HepG2 (cell line): ENCODE data around the gene SMC6. TPM values are rescaled to one million over a fixed set of nuclear protein-coding genes. Genes with fewer than 3 reads are reported as not detected.

Source experiments
- ATAC-seq: fragments of 200-7000 bp; cut with Tn5 transposase; 3 replicates; pipeline ENCODE4 v1.9.1; 2020; ENCODE audit warnings: mild to moderate bottlenecking, moderate library complexity
- BruUV-seq: library from RNA; stranded (reverse); fragments of 400-500 nt; replicated peaks from 2 replicates; lab custom pipeline; 2021; lab: Mats Ljungman, UMichigan
- CTCF ChIA-PET: fragments of 300-600 bp; formaldehyde crosslinking; extraction: SDS; loops from one replicate; lab custom pipeline; 2021; ENCODE audit warnings: low total read pairs, inconsistent platforms, low intra/inter-chr PET ratio; lab: Yijun Ruan, JAX
- POLR2A ChIA-PET: fragments of 350-600 bp; sonication (Branson Sonifier 250); formaldehyde crosslinking; loops from one replicate; lab custom pipeline; 2020; ENCODE audit warnings: antibody characterized with exemption, inconsistent platforms; lab: Yijun Ruan, JAX
- DNase-seq: peaks from one replicate; pipeline ENCODE4 v3.0.0-alpha.2; 2015; ENCODE audit warnings: low spot score
- FAIRE-seq: peaks from 3 replicates; lab custom pipeline; 2011; peaks lifted over from hg19 to GRCh38; lab: Jason Lieb, UNC
- H2AFZ ChIP-seq: one replicate; pipeline ENCODE4 v1.6.1; 2011; ENCODE audit warnings: low read length, inconsistent platforms
- H3K27ac ChIP-seq: fragments of 300-600 bp; 3 replicates; pipeline ENCODE4 v1.8.0; 2011; ENCODE audit warnings: mixed run types, mild to moderate bottlenecking, mixed read lengths, low read length, inconsistent platforms; ENCODE audit not compliant: insufficient read depth; ENCODE audit errors: extremely low read length
- H3K27me3 ChIP-seq, 2 experiments: fragments of 200-600 bp in 1 of 2; 2 replicates in 1 of 2; 3 replicates in 1 of 2; pipeline versions ENCODE4 v1.6.0 to v1.8.0; 2011; ENCODE audit warnings: low read length in 2 of 2, mild to moderate bottlenecking in 2 of 2, moderate library complexity in 2 of 2, inconsistent platforms in 1 of 2; ENCODE audit not compliant: insufficient read depth in 2 of 2, control insufficient read depth in 1 of 2
- H3K36me3 ChIP-seq, 2 experiments: fragments of 200-600 bp in 1 of 2; replicated peaks in 1 of 2; 2 replicates in 1 of 2; 3 replicates in 1 of 2; pipeline versions ENCODE4 v1.5.1 to v1.8.0; 2011; ENCODE audit warnings: low read length in 2 of 2, inconsistent platforms in 1 of 2; ENCODE audit not compliant: insufficient read depth in 2 of 2, control insufficient read depth in 1 of 2
- H3K4me1 ChIP-seq: 2 replicates; pipeline ENCODE4 v1.5.1; 2012; ENCODE audit warnings: low read length, inconsistent platforms; ENCODE audit not compliant: insufficient read depth
- H3K4me2 ChIP-seq: 2 replicates; pipeline ENCODE4 v1.6.0; 2011; ENCODE audit warnings: low read depth, low read length, inconsistent platforms
- H3K4me3 ChIP-seq, 3 experiments: fragments of 200-600 bp in 1 of 3; sonication (generic), shearing (Covaris generic) in 1 of 3; replicated peaks in 1 of 3; 2 replicates each; pipeline ENCODE4 v1.5.1; 2011 to 2016; ENCODE audit warnings: low read length in 3 of 3, inconsistent platforms in 2 of 3, low read depth in 2 of 3, mild to moderate bottlenecking in 2 of 3, control low read depth in 1 of 3, mixed read lengths in 1 of 3; ENCODE audit not compliant: insufficient read depth in 1 of 3
- H3K79me2 ChIP-seq: one replicate; pipeline ENCODE4 v1.6.1; 2011; ENCODE audit warnings: low read length, inconsistent platforms; ENCODE audit not compliant: insufficient read depth
- H3K9ac ChIP-seq: 2 replicates; pipeline ENCODE4 v1.6.0; 2011; ENCODE audit warnings: mild to moderate bottlenecking, low read depth, low read length, inconsistent platforms; ENCODE audit not compliant: insufficient read depth
- H3K9me3 ChIP-seq: 2 replicates; pipeline ENCODE4 v1.5.1; 2012; ENCODE audit warnings: mild to moderate bottlenecking, low read length
- H4K20me1 ChIP-seq: 2 replicates; pipeline ENCODE4 v1.6.0; 2011; ENCODE audit warnings: inconsistent platforms, mild to moderate bottlenecking, low read length, moderate library complexity; ENCODE audit not compliant: insufficient read depth
- BCL6 ChIP-seq: IDR thresholded peaks from 2 replicates; pipeline ENCODE4 v1.6.1; 2016; ENCODE audit warnings: missing genetic modification reagents, missing compliant biosample characterization
- CBX2 ChIP-seq, 2 experiments: fragments of 200-600 bp in 1 of 2; sonication (generic); formaldehyde crosslinking in 1 of 2; IDR thresholded peaks; 2 replicates each; pipeline versions ENCODE4 v1.7.0 to v1.8.1; 2018 to 2022; ENCODE audit warnings: low read depth in 2 of 2, low read length in 1 of 2, mild to moderate bottlenecking in 1 of 2, missing genetic modification reagents in 1 of 2
- FOSL2 ChIP-seq: sonication (generic); formaldehyde crosslinking; IDR thresholded peaks from 2 replicates; pipeline ENCODE4 v1.4.0; 2020; ENCODE audit warnings: missing genetic modification reagents
- FOXK1 ChIP-seq: sonication (generic); formaldehyde crosslinking; IDR thresholded peaks from 2 replicates; pipeline ENCODE4 v1.4.0; 2020; ENCODE audit warnings: low read depth, missing genetic modification reagents, borderline replicate concordance
- HMG20A ChIP-seq: IDR thresholded peaks from 2 replicates; pipeline ENCODE4 v1.6.1; 2016; ENCODE audit warnings: borderline replicate concordance
- HOXA5 ChIP-seq: sonication (generic); formaldehyde crosslinking; IDR thresholded peaks from 2 replicates; pipeline ENCODE4 v1.4.0; 2020; ENCODE audit warnings: missing genetic modification reagents
- MEF2D ChIP-seq: sonication (generic); formaldehyde crosslinking; IDR thresholded peaks from 2 replicates; pipeline ENCODE4 v1.5.1; 2020; ENCODE audit warnings: mild to moderate bottlenecking, missing genetic modification reagents
- NCOA2 ChIP-seq: sonication (generic); formaldehyde crosslinking; IDR thresholded peaks from 2 replicates; pipeline ENCODE4 v1.8.0; 2022; ENCODE audit warnings: inconsistent platforms
- NR2F1 ChIP-seq, 2 experiments: fragments of 450-650 bp in 1 of 2; formaldehyde crosslinking in 1 of 2; IDR thresholded peaks; 2 replicates each; pipeline versions ENCODE4 v1.5.0 to v1.6.1; 2016 to 2020; ENCODE audit warnings: mild to moderate bottlenecking in 1 of 2, missing compliant biosample characterization in 1 of 2, missing genetic modification reagents in 1 of 2, moderate library complexity in 1 of 2
- NR2F6 ChIP-seq, 2 experiments: IDR thresholded peaks; 2 replicates each; pipeline ENCODE4 v1.6.1; 2016; ENCODE audit warnings: antibody characterized with exemption in 1 of 2, mild to moderate bottlenecking in 1 of 2
- SAP130 ChIP-seq: IDR thresholded peaks from 2 replicates; pipeline ENCODE4 v1.6.1; 2016; ENCODE audit warnings: low read depth
- SNRNP70 ChIP-seq: fragments of 200-400 bp; formaldehyde crosslinking; IDR thresholded peaks from 2 replicates; pipeline ENCODE4 v1.6.1; 2017; ENCODE audit warnings: mild to moderate bottlenecking, low read depth, low read length, moderate library complexity
- SPEN ChIP-seq: sonication (generic); formaldehyde crosslinking; IDR thresholded peaks from 2 replicates; pipeline ENCODE4 v1.5.1; 2020; ENCODE audit warnings: low read depth, mild to moderate bottlenecking, missing genetic modification reagents
- TEAD3 ChIP-seq: optimal IDR thresholded peaks from 2 replicates; pipeline ENCODE3; 2016; ENCODE audit warnings: borderline replicate concordance
- TEF ChIP-seq: sonication (generic); formaldehyde crosslinking; IDR thresholded peaks from 2 replicates; pipeline ENCODE4 v1.5.0; 2020; ENCODE audit warnings: missing genetic modification reagents
- XRCC5 ChIP-seq: fragments of 200-400 bp; formaldehyde crosslinking; optimal IDR thresholded peaks from 2 replicates; pipeline ENCODE3; 2017; ENCODE audit warnings: mild to moderate bottlenecking, low read length
- ZC3H13 ChIP-seq: sonication (generic); formaldehyde crosslinking; IDR thresholded peaks from 2 replicates; pipeline ENCODE4 v1.8.1; 2023; ENCODE audit warnings: mild to moderate bottlenecking, missing genetic modification reagents, moderate library complexity
- ZNF331 ChIP-seq: sonication (generic); formaldehyde crosslinking; IDR thresholded peaks from 2 replicates; pipeline ENCODE4 v1.4.0; 2020; ENCODE audit warnings: missing genetic modification reagents
- ZSCAN9 ChIP-seq: IDR thresholded peaks from 2 replicates; pipeline ENCODE4 v1.6.1; 2016; ENCODE audit warnings: borderline replicate concordance
- WGBS: methylation state at CpG from one replicate; pipeline ENCODE4 v1.1.6; 2017; ENCODE audit warnings: low lambda C conversion rate; 5-methylcytosine and 5-hydroxymethylcytosine counted together
- in situ Hi-C: cut with HindIII; loops from 2 replicates; pipeline ENCODE4 v1.10.0; 2017; ENCODE audit warnings: low pct_unique_long_range_greater_than_20kb; ENCODE audit not compliant: extremely low pct_ligation_motif_present
- intact Hi-C: fragments of 100-400 bp; cut with micrococcal nuclease; formaldehyde crosslinking; loops from one replicate; pipeline ENCODE4 v1.10.0; 2022; ENCODE audit not compliant: unreplicated experiment
- polyA plus RNA-seq, 8 experiments: library from polyadenylated mRNA; depleted of rRNA in 3 of 8; stranded (reverse) in 7 of 8; unstranded in 1 of 8; fragments of >200 nt; fragmentation: Illumina TruSeq in 4 of 8; extraction: Trizol in 4 of 8; gene quantifications; 2 replicates each; pipeline versions ENCODE4 v1.2.1 to v1.2.3, GENCODE V29; 2011 to 2016; ENCODE audit warnings: low read depth in 4 of 8, missing spikeins in 1 of 8, mixed read lengths in 1 of 8; ENCODE audit not compliant: insufficient read depth in 1 of 8
- total RNA-seq, 5 experiments: library from RNA; depleted of rRNA; stranded (reverse); fragments of >200 nt; fragmentation: Illumina TruSeq; extraction: Trizol; gene quantifications; 2 replicates each; pipeline ENCODE4 v1.2.3, GENCODE V29; 2016; ENCODE audit warnings: low read depth in 1 of 5
- TF ChIP-seq, protein P1 (sequence below): IDR thresholded peaks from 2 replicates; pipeline ENCODE4 v1.6.1; 2012; ENCODE audit warnings: low read depth, low read length, improper control_type of control experiment
- TF ChIP-seq, protein P2 (sequence below): sonication (generic); formaldehyde crosslinking; IDR thresholded peaks from 2 replicates; pipeline ENCODE4 v1.5.0; 2020; ENCODE audit warnings: mild to moderate bottlenecking, missing genetic modification reagents, moderate library complexity

The SMC6 gene
- total and polyA plus RNA-seq, 2 of the 13 experiments (the other 11 are each of a cell fraction or from before 2014, with no cell fraction given) = 18.9 to 55.3 TPM

- ChIA-PET CTCF (interaction anchor here (1.2 to 1.4 kb wide), 2 partner anchors 25 to 175 kb away, joined by 3 to 8 read pairs; no protein-coding TSS in a partner anchor), POLR2A (interaction anchor here (1.2 to 1.5 kb wide), 2 partner anchors 12 to 106 kb away, joined by 3 to 6 read pairs; partner anchors contain the start of gene VSNL1)
- H3K4me2 ChIP-seq = no peak overlapping the region
- peak overlapping the region; percentile 11 for H3K27ac ChIP-seq
- no peak overlapping the region for H2AFZ ChIP-seq
- no TSS peak for BruUV-seq
- H3K9me3 ChIP-seq = no peaks in the 10 kb centered on the region
- peaks cover 22 to 43% of the 10 kb centered on the region in 2 experiments for H3K36me3 ChIP-seq
- FAIRE-seq (peak; percentile 85), ATAC-seq (peak; percentile 72), DNase-seq (peak; percentile 83)
- H3K4me3 ChIP-seq = no peak overlapping the region
- H3K9ac ChIP-seq = no peak overlapping the region
- WGBS = 5% methylated on average over 3 of the region's 3 CpGs
- in situ Hi-C loops = loop anchor here (5.0 to 10.0 kb wide), 2 partner anchors 104 to 171 kb away; partner anchors contain the start of gene VSNL1
- peaks cover 17% of the 10 kb centered on the region for H4K20me1 ChIP-seq
- H3K27me3 ChIP-seq = no peaks in the 10 kb centered on the region
- intact Hi-C loops = loop anchor here (1.0 kb wide), 5 partner anchors 25 to 175 kb away; partner anchors contain the start of gene VSNL1
- peaks cover 33% of the 10 kb centered on the region for H3K4me1 ChIP-seq
- H3K79me2 ChIP-seq = no peaks in the 10 kb centered on the region
- TF ChIP-seq NR2F6 (IDR thresholded peaks at IDR 0.05) = peak; percentile 28; the same call in 1 of the 2 replicates
- peak; percentile 51; the same call in 1 of the 2 replicates for TF ChIP-seq NR2F6 (CRISPR knock-in tag; IDR thresholded peaks at IDR 0.05)
- TF ChIP-seq SPEN (CRISPR knock-in tag) = 0 out of 2 replicates have a peak, but pooled peaks have one; percentile 30
- TF ChIP-seq, protein P1, sequence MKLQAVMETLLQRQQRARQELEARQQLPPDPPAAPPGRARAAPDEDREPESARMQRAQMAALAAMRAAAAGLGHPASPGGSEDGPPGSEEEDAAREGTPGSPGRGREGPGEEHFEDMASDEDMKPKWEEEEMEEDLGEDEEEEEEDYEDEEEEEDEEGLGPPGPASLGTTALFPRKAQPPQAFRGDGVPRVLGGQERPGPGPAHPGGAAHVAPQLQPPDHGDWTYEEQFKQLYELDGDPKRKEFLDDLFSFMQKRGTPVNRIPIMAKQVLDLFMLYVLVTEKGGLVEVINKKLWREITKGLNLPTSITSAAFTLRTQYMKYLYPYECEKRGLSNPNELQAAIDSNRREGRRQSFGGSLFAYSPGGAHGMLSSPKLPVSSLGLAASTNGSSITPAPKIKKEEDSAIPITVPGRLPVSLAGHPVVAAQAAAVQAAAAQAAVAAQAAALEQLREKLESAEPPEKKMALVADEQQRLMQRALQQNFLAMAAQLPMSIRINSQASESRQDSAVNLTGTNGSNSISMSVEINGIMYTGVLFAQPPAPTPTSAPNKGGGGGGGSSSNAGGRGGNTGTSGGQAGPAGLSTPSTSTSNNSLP = peak; percentile 86
- peak; percentile 70 for TF ChIP-seq TEAD3 (CRISPR knock-in tag)
- TF ChIP-seq ZSCAN9 (CRISPR knock-in tag) = 0 out of 2 replicates have a peak, but pooled peaks have one; percentile 23
- 0 out of 2 replicates have a peak, but pooled peaks have one; percentile 33 for TF ChIP-seq FOXK1 (CRISPR knock-in tag)
- TF ChIP-seq ZC3H13 (CRISPR knock-in tag) = no peak
- TF ChIP-seq SAP130 (CRISPR knock-in tag) = peak; percentile 53; the same call in 1 of the 2 replicates
- peak; percentile 77 for TF ChIP-seq HMG20A (CRISPR knock-in tag)
- TF ChIP-seq BCL6 (CRISPR knock-in tag) = peak; percentile 56; the same call in 1 of the 2 replicates
- TF ChIP-seq NR2F1 (CRISPR knock-in tag; IDR thresholded peaks at IDR 0.05) = peak in 1 of 2 experiments; percentile 66; a peak in 2 of 4 replicates
- peak; percentile 23 for TF ChIP-seq XRCC5
- TF ChIP-seq HOXA5 (CRISPR knock-in tag) = no peak
- TF ChIP-seq TEF (CRISPR knock-in tag) = peak; percentile 94
- 0 out of 2 replicates have a peak, but pooled peaks have one; percentile 19 for TF ChIP-seq ZNF331 (CRISPR knock-in tag)
- TF ChIP-seq, protein P2, sequence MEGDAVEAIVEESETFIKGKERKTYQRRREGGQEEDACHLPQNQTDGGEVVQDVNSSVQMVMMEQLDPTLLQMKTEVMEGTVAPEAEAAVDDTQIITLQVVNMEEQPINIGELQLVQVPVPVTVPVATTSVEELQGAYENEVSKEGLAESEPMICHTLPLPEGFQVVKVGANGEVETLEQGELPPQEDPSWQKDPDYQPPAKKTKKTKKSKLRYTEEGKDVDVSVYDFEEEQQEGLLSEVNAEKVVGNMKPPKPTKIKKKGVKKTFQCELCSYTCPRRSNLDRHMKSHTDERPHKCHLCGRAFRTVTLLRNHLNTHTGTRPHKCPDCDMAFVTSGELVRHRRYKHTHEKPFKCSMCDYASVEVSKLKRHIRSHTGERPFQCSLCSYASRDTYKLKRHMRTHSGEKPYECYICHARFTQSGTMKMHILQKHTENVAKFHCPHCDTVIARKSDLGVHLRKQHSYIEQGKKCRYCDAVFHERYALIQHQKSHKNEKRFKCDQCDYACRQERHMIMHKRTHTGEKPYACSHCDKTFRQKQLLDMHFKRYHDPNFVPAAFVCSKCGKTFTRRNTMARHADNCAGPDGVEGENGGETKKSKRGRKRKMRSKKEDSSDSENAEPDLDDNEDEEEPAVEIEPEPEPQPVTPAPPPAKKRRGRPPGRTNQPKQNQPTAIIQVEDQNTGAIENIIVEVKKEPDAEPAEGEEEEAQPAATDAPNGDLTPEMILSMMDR (CRISPR knock-in tag) = peak; percentile 82
- TF ChIP-seq NCOA2 (CRISPR knock-in tag) = peak; percentile 41; the same call in 1 of the 2 replicates
- TF ChIP-seq SNRNP70 = no peak
- peak; percentile 77 for TF ChIP-seq FOSL2 (CRISPR knock-in tag)
- 0 out of 2 replicates have a peak, but pooled peaks have one; percentile 36 for TF ChIP-seq MEF2D
- no peak for TF ChIP-seq CBX2 (IDR thresholded peaks at IDR 0.05; ENCODE audit: low read depth, low read length)
- TF ChIP-seq CBX2 (CRISPR knock-in tag; IDR thresholded peaks at IDR 0.05; ENCODE audit: low read depth) = no peak
These were observed 107.5 kb downstream of the SMC6 start for GRCh38 chr2:17646081-17646554.
